ENCODE measurements around the gene CFB. TPM values are rescaled to one million over a fixed set of nuclear protein-coding genes. Genes with fewer than 3 reads are reported as not detected.

The CFB gene
- total RNA-seq, 1 donor from 2014 or later = not detected

GRCh38 chr6:31968791-31969711 is 23.2 kb downstream of the CFB start:
- Mint-ChIP-seq H3K27ac (ENCODE audit: unreplicated experiment) (no peak overlapping the region), H3K9me3 (ENCODE audit: unreplicated experiment) (no peaks in the 10 kb centered on the region), H3K4me1 (ENCODE audit: unreplicated experiment) (peaks cover 10% of the 10 kb centered on the region), H3K36me3 (ENCODE audit: low read depth, unreplicated experiment) (peaks cover 26% of the 10 kb centered on the region), H3K27me3 (ENCODE audit: unreplicated experiment) (peaks cover 6% of the 10 kb centered on the region), H3K4me3 (ENCODE audit: unreplicated experiment) (no peak overlapping the region)
- TF ChIP-seq CTCF (IDR thresholded peaks at IDR 0.05; ENCODE audit: unreplicated experiment) = no peak
- no peak for DNase-seq (ENCODE audit: low spot score)

GRCh38 chr6:31969712-31970603 is 24.1 kb downstream of the CFB start:
- H3K27ac Mint-ChIP-seq (ENCODE audit: unreplicated experiment) = peak overlapping the region; percentile 52

GRCh38 chr6:31970604-31971271 is 24.8 kb downstream of the CFB start:
- peak overlapping the region; percentile 87 for H3K4me3 Mint-ChIP-seq (ENCODE audit: unreplicated experiment)
- peak overlapping the region; percentile 13 for H3K27ac Mint-ChIP-seq (ENCODE audit: unreplicated experiment)
- DNase-seq (ENCODE audit: low spot score) = no peak
- H3K36me3 Mint-ChIP-seq (ENCODE audit: low read depth, unreplicated experiment) = peaks cover 22% of the 10 kb centered on the region
- H3K4me1 Mint-ChIP-seq (ENCODE audit: unreplicated experiment) = peaks cover 10% of the 10 kb centered on the region
- peaks cover 6% of the 10 kb centered on the region for H3K27me3 Mint-ChIP-seq (ENCODE audit: unreplicated experiment)
- H3K9me3 Mint-ChIP-seq (ENCODE audit: unreplicated experiment) = no peaks in the 10 kb centered on the region
- TF ChIP-seq CTCF (IDR thresholded peaks at IDR 0.05; ENCODE audit: unreplicated experiment) = no peak

More at GRCh38 chr6:31969712-31970603, 24.1 kb downstream of the CFB start:
- peaks cover 6% of the 10 kb centered on the region for H3K27me3 Mint-ChIP-seq (ENCODE audit: unreplicated experiment)
- peak overlapping the region; percentile 81 for H3K4me3 Mint-ChIP-seq (ENCODE audit: unreplicated experiment)
- DNase-seq (ENCODE audit: low spot score) = no peak
- no peaks in the 10 kb centered on the region for H3K9me3 Mint-ChIP-seq (ENCODE audit: unreplicated experiment)
- H3K4me1 Mint-ChIP-seq (ENCODE audit: unreplicated experiment) = peaks cover 10% of the 10 kb centered on the region
- no peak for TF ChIP-seq CTCF (IDR thresholded peaks at IDR 0.05; ENCODE audit: unreplicated experiment)
- peaks cover 28% of the 10 kb centered on the region for H3K36me3 Mint-ChIP-seq (ENCODE audit: low read depth, unreplicated experiment)

- Mint-ChIP-seq H3K27ac (ENCODE audit: unreplicated experiment) (peak overlapping the region; percentile 98), H3K9me3 (ENCODE audit: unreplicated experiment) (no peaks in the 10 kb centered on the region), H3K36me3 (ENCODE audit: low read depth, unreplicated experiment) (peaks cover 22% of the 10 kb centered on the region), H3K4me3 (ENCODE audit: unreplicated experiment) (peak overlapping the region; percentile 87), H3K4me1 (ENCODE audit: unreplicated experiment) (peaks cover 10% of the 10 kb centered on the region), H3K27me3 (ENCODE audit: unreplicated experiment) (peaks cover 6% of the 10 kb centered on the region)
- no peak for TF ChIP-seq CTCF (IDR thresholded peaks at IDR 0.05; ENCODE audit: unreplicated experiment)
- no peak for DNase-seq (ENCODE audit: low spot score)
Measured at GRCh38 chr6:31971279-31971992, 25.5 kb downstream of the CFB start.

Measured in endothelial cell (in vitro differentiated cells).